T-helper 17 cell (primary cell): Measurements from ENCODE around the gene DLG2. TPM values are rescaled to one million over a fixed set of nuclear protein-coding genes. Genes with fewer than 3 reads are reported as not detected.

Experiments
- ATAC-seq: fragments of 150-1000 bp; cut with Tn5 transposase; 2 replicates; pipeline ENCODE4 v1.10.0; 2021; ENCODE audit warnings: mild to moderate bottlenecking, moderate library complexity
- DNase-seq, 3 donors: peaks; one replicate each; pipeline versions ENCODE4 v3.0.0 to v3.0.0-alpha.2; 2020 to 2021
- H3K9me3 ChIP-seq: one replicate; pipeline ENCODE4 v1.7.0; 2013; ENCODE audit warnings: low read length, mild to moderate bottlenecking; ENCODE audit not compliant: control insufficient read depth, poor library complexity, severe bottlenecking
- H3K27ac Mint-ChIP-seq: one replicate; pipeline ENCODE4 v1.8.0; 2022; ENCODE audit warnings: mild to moderate bottlenecking, moderate library complexity, mixed read lengths
- H3K27me3 Mint-ChIP-seq: one replicate; pipeline ENCODE4 v1.8.0; 2022; ENCODE audit warnings: mixed read lengths
- H3K36me3 Mint-ChIP-seq: one replicate; pipeline ENCODE4 v1.8.0; 2022; ENCODE audit warnings: low read depth, mixed read lengths
- H3K4me1 Mint-ChIP-seq: one replicate; pipeline ENCODE4 v1.8.0; 2022; ENCODE audit warnings: mild to moderate bottlenecking, mixed read lengths
- H3K4me3 Mint-ChIP-seq: one replicate; pipeline ENCODE4 v1.8.0; 2022; ENCODE audit warnings: mild to moderate bottlenecking, moderate library complexity, mixed read lengths
- total RNA-seq, 4 donors: library from RNA in 2 of 4; stranded (reverse) in 2 of 4; gene quantifications; one replicate each; pipeline ENCODE4 v1.2.3 and lab custom pipeline; 2022 to 2026

DLG2 gene
- total RNA-seq, 2 donors from 2014 or later: 1.0 to 2.2 TPM

GRCh38 chr11:85572056-85572455, 55.1 kb downstream of the DLG2 start:
- DNase-seq (no peak), ATAC-seq (no peak)
- H3K9me3 ChIP-seq: no peaks in the 10 kb centered on the region
- H3K4me3 Mint-ChIP-seq: no peak overlapping the region
- no peak overlapping the region for H3K27ac Mint-ChIP-seq
- H3K27me3 Mint-ChIP-seq: no peaks in the 10 kb centered on the region
- peaks cover 3% of the 10 kb centered on the region for H3K36me3 Mint-ChIP-seq
- peaks cover 5% of the 10 kb centered on the region for H3K4me1 Mint-ChIP-seq

GRCh38 chr11:85569525-85569924, 57.6 kb downstream of the DLG2 start:
- ATAC-seq (no peak), DNase-seq (no peak)
- peaks cover 5% of the 10 kb centered on the region for H3K4me1 Mint-ChIP-seq
- no peaks in the 10 kb centered on the region for H3K27me3 Mint-ChIP-seq
- no peak overlapping the region for H3K27ac Mint-ChIP-seq
- no peaks in the 10 kb centered on the region for H3K9me3 ChIP-seq
- no peaks in the 10 kb centered on the region for H3K36me3 Mint-ChIP-seq
- H3K4me3 Mint-ChIP-seq: no peak overlapping the region

GRCh38 chr11:85558411-85558810, 68.7 kb downstream of the DLG2 start:
- no peaks in the 10 kb centered on the region for H3K9me3 ChIP-seq
- DNase-seq (no peak), ATAC-seq (no peak)
- Mint-ChIP-seq H3K4me1 (no peaks in the 10 kb centered on the region), H3K27ac (no peak overlapping the region), H3K36me3 (no peaks in the 10 kb centered on the region), H3K27me3 (no peaks in the 10 kb centered on the region), H3K4me3 (no peak overlapping the region)

- DNase-seq: no peak
- H3K36me3 Mint-ChIP-seq: no peaks in the 10 kb centered on the region
- no peak for ATAC-seq
- no peak overlapping the region for H3K4me3 Mint-ChIP-seq
- no peaks in the 10 kb centered on the region for H3K27me3 Mint-ChIP-seq
- H3K9me3 ChIP-seq: no peaks in the 10 kb centered on the region
- no peak overlapping the region for H3K27ac Mint-ChIP-seq
- no peaks in the 10 kb centered on the region for H3K4me1 Mint-ChIP-seq
Measured at GRCh38 chr11:85551881-85552280, 75.3 kb downstream of the DLG2 start.

- Mint-ChIP-seq H3K36me3 (no peaks in the 10 kb centered on the region), H3K4me1 (no peaks in the 10 kb centered on the region), H3K27me3 (no peaks in the 10 kb centered on the region), H3K27ac (no peak overlapping the region), H3K4me3 (no peak overlapping the region)
- ATAC-seq (no peak), DNase-seq (no peak)
- no peaks in the 10 kb centered on the region for H3K9me3 ChIP-seq
Measured at GRCh38 chr11:85541683-85542082, 85.5 kb downstream of the DLG2 start.

GRCh38 chr11:85540635-85541205, 86.4 kb downstream of the DLG2 start:
- no peaks in the 10 kb centered on the region for H3K9me3 ChIP-seq
- no peaks in the 10 kb centered on the region for H3K36me3 Mint-ChIP-seq
- no peak overlapping the region for H3K4me3 Mint-ChIP-seq
- H3K4me1 Mint-ChIP-seq: no peaks in the 10 kb centered on the region
- H3K27ac Mint-ChIP-seq: no peak overlapping the region
- ATAC-seq (no peak), DNase-seq (no peak)
- no peaks in the 10 kb centered on the region for H3K27me3 Mint-ChIP-seq

GRCh38 chr11:85540181-85540580, 87.0 kb downstream of the DLG2 start:
- ATAC-seq: no peak
- H3K9me3 ChIP-seq: no peaks in the 10 kb centered on the region
- Mint-ChIP-seq H3K27ac (no peak overlapping the region), H3K4me3 (no peak overlapping the region), H3K4me1 (no peaks in the 10 kb centered on the region), H3K36me3 (no peaks in the 10 kb centered on the region), H3K27me3 (no peaks in the 10 kb centered on the region)
- DNase-seq: no peak

GRCh38 chr11:85539740-85540139, 87.4 kb downstream of the DLG2 start:
- no peaks in the 10 kb centered on the region for H3K36me3 Mint-ChIP-seq
- no peaks in the 10 kb centered on the region for H3K9me3 ChIP-seq
- ATAC-seq (no peak), DNase-seq (no peak)
- H3K27me3 Mint-ChIP-seq: no peaks in the 10 kb centered on the region
- H3K4me1 Mint-ChIP-seq: no peaks in the 10 kb centered on the region
- no peak overlapping the region for H3K4me3 Mint-ChIP-seq
- no peak overlapping the region for H3K27ac Mint-ChIP-seq

- Mint-ChIP-seq H3K4me1 (no peaks in the 10 kb centered on the region), H3K4me3 (no peak overlapping the region), H3K27ac (no peak overlapping the region), H3K36me3 (no peaks in the 10 kb centered on the region), H3K27me3 (no peaks in the 10 kb centered on the region)
- ATAC-seq (no peak), DNase-seq (no peak)
- no peaks in the 10 kb centered on the region for H3K9me3 ChIP-seq
Measured at GRCh38 chr11:85539029-85539689, 88.0 kb downstream of the DLG2 start.

- Mint-ChIP-seq H3K27me3 (no peaks in the 10 kb centered on the region), H3K4me3 (no peak overlapping the region), H3K27ac (no peak overlapping the region), H3K36me3 (no peaks in the 10 kb centered on the region), H3K4me1 (no peaks in the 10 kb centered on the region)
- ATAC-seq (no peak), DNase-seq (no peak)
- no peaks in the 10 kb centered on the region for H3K9me3 ChIP-seq
Measured at GRCh38 chr11:85536438-85536837, 90.7 kb downstream of the DLG2 start.

- H3K4me1 Mint-ChIP-seq: no peaks in the 10 kb centered on the region
Measured at GRCh38 chr11:85534806-85535205, 92.3 kb downstream of the DLG2 start.

GRCh38 chr11:85531191-85531897, 95.8 kb downstream of the DLG2 start:
- Mint-ChIP-seq H3K4me1 (no peaks in the 10 kb centered on the region), H3K27ac (no peak overlapping the region), H3K36me3 (no peaks in the 10 kb centered on the region), H3K4me3 (no peak overlapping the region), H3K27me3 (no peaks in the 10 kb centered on the region)
- DNase-seq (no peak), ATAC-seq (no peak)
- H3K9me3 ChIP-seq: no peaks in the 10 kb centered on the region

More at GRCh38 chr11:85534806-85535205, 92.3 kb downstream of the DLG2 start:
- Mint-ChIP-seq H3K4me3 (no peak overlapping the region), H3K27me3 (no peaks in the 10 kb centered on the region), H3K27ac (no peak overlapping the region), H3K36me3 (no peaks in the 10 kb centered on the region)
- DNase-seq: no peak
- ATAC-seq: no peak
- H3K9me3 ChIP-seq: no peaks in the 10 kb centered on the region

- H3K4me1 Mint-ChIP-seq: no peaks in the 10 kb centered on the region
- H3K36me3 Mint-ChIP-seq: no peaks in the 10 kb centered on the region
- H3K4me3 Mint-ChIP-seq: peak overlapping the region; percentile 8
- H3K27me3 Mint-ChIP-seq: no peaks in the 10 kb centered on the region
- H3K27ac Mint-ChIP-seq: no peak overlapping the region
- ATAC-seq (no peak), DNase-seq (no peak)
- no peaks in the 10 kb centered on the region for H3K9me3 ChIP-seq
Measured at GRCh38 chr11:85530634-85531033, 96.5 kb downstream of the DLG2 start.

- H3K4me3 Mint-ChIP-seq: no peak overlapping the region
- H3K36me3 Mint-ChIP-seq: no peaks in the 10 kb centered on the region
- DNase-seq: no peak
- no peak overlapping the region for H3K27ac Mint-ChIP-seq
- no peak for ATAC-seq
- no peaks in the 10 kb centered on the region for H3K4me1 Mint-ChIP-seq
- H3K27me3 Mint-ChIP-seq: no peaks in the 10 kb centered on the region
- H3K9me3 ChIP-seq: no peaks in the 10 kb centered on the region
Measured at GRCh38 chr11:85526564-85526963, 100.6 kb downstream of the DLG2 start.
